Ishikawa (cell line): Measurements from ENCODE around the gene STEEP1.

Source experiments
- CREB1 ChIP-seq: IDR thresholded peaks from 2 replicates; pipeline ENCODE4 v1.6.1; 2012; ENCODE audit warnings: low read depth
- EP300 ChIP-seq: IDR thresholded peaks from 2 replicates; pipeline ENCODE4 v1.6.1; 2012; ENCODE audit warnings: borderline replicate concordance
- NFIC ChIP-seq: IDR thresholded peaks from 2 replicates; pipeline ENCODE4 v1.6.1; 2012
- RAD21 ChIP-seq: IDR thresholded peaks from 2 replicates; pipeline ENCODE4 v1.6.1; 2012; ENCODE audit warnings: low read depth
- REST ChIP-seq: IDR thresholded peaks from 2 replicates; pipeline ENCODE4 v1.6.1; 2012; ENCODE audit warnings: low read depth, mild to moderate bottlenecking
- TAF1 ChIP-seq: IDR thresholded peaks from 2 replicates; pipeline ENCODE4 v1.6.1; 2012; ENCODE audit warnings: low read depth, mild to moderate bottlenecking
- YY1 ChIP-seq: IDR thresholded peaks from 2 replicates; pipeline ENCODE4 v1.6.1; 2012; ENCODE audit warnings: low read depth
- ZBTB7A ChIP-seq: IDR thresholded peaks from 2 replicates; pipeline ENCODE4 v1.6.1; 2012; ENCODE audit warnings: low read depth

GRCh38 chrX:119604766-119605463 lies 39.7 kb upstream of the STEEP1 start:
- TF ChIP-seq TAF1 (no peak), YY1 (no peak), EP300 (no peak), ZBTB7A (no peak), REST (no peak), NFIC (no peak), RAD21 (no peak), CREB1 (no peak)
